ENCODE data around the gene KRTAP5-11.
A peak's percentile ranks its signal among the peaks of the same experiment; 100 is the strongest.
"Not testable (repeated sequence)": the region's sequence is repeated elsewhere in the genome, so short reads cannot be mapped to it uniquely, and the experiment has no call there.

Gene KRTAP5-11

GRCh38 chr11:71574418-71574817, 8.3 kb downstream of the KRTAP5-11 start:
- Histone ChIP-seq H3K79me2 (ENCODE audit: control insufficient read depth, insufficient read depth, low read length) (no peaks in the 10 kb centered on the region), H3K4ac (ENCODE audit: low read depth, low read length) (no peak overlapping the region), H2BK120ac (ENCODE audit: low read depth, low read length) (no peak overlapping the region), H2BK15ac (replicated peaks; ENCODE audit: low read depth) (no peak overlapping the region), H3K56ac (ENCODE audit: low read length) (no peak overlapping the region), H3K18ac (ENCODE audit: low read length) (no peak overlapping the region), H3K79me1 (ENCODE audit: low read length) (no peaks in the 10 kb centered on the region), H3K4me1 (ENCODE audit: control insufficient read depth, low read depth, low read length) (no peaks in the 10 kb centered on the region), H3K36me3 (ENCODE audit: control insufficient read depth, insufficient read depth, low read length) (no peaks in the 10 kb centered on the region), H3K4me3 (ENCODE audit: low read length) (no peak overlapping the region), H4K5ac (ENCODE audit: low read length) (no peak overlapping the region), H3K4me2 (ENCODE audit: low read length) (no peak overlapping the region), H3K23ac (ENCODE audit: low read length) (no peak overlapping the region), H3K27ac (ENCODE audit: low read depth, low read length) (no peak overlapping the region), H2BK5ac (ENCODE audit: low read length) (no peak overlapping the region), H4K8ac (ENCODE audit: low read depth, low read length) (no peak overlapping the region), H3K9ac (ENCODE audit: low read length) (no peak overlapping the region), H3K27me3 (ENCODE audit: insufficient read depth, low read length, poor library complexity) (no peaks in the 10 kb centered on the region), H2AK5ac (ENCODE audit: low read length) (no peak overlapping the region)
- WGBS (ENCODE audit: extremely low coverage, insufficient coverage, low lambda C conversion rate) = no CpG with 5 or more reads among the region's 5 CpGs
- no peak for DNase-seq

- no peak overlapping the region for H3K56ac ChIP-seq (ENCODE audit: low read length)
- no peaks in the 10 kb centered on the region for H3K27me3 ChIP-seq (ENCODE audit: insufficient read depth, low read length, poor library complexity)
- H2BK5ac ChIP-seq (ENCODE audit: low read length) = no peak overlapping the region
- H3K9ac ChIP-seq (ENCODE audit: low read length) = no peak overlapping the region
- H3K36me3 ChIP-seq (ENCODE audit: control insufficient read depth, insufficient read depth, low read length) = no peaks in the 10 kb centered on the region
- H2BK15ac ChIP-seq (replicated peaks; ENCODE audit: low read depth) = no peak overlapping the region
- H3K4me2 ChIP-seq (ENCODE audit: low read length) = no peak overlapping the region
- H3K27ac ChIP-seq (ENCODE audit: low read depth, low read length) = no peak overlapping the region
- H3K4me1 ChIP-seq (ENCODE audit: control insufficient read depth, low read depth, low read length) = no peaks in the 10 kb centered on the region
- no peak overlapping the region for H3K18ac ChIP-seq (ENCODE audit: low read length)
- H3K23ac ChIP-seq (ENCODE audit: low read length) = no peak overlapping the region
- H3K4ac ChIP-seq (ENCODE audit: low read depth, low read length) = no peak overlapping the region
- peak overlapping the region; percentile 50 for H2AK5ac ChIP-seq (ENCODE audit: low read length)
- no peak overlapping the region for H4K5ac ChIP-seq (ENCODE audit: low read length)
- no peak for DNase-seq
- H3K79me1 ChIP-seq (ENCODE audit: low read length) = no peaks in the 10 kb centered on the region
- no CpG with 5 or more reads among the region's 11 CpGs for WGBS (ENCODE audit: extremely low coverage, insufficient coverage, low lambda C conversion rate)
- no peak overlapping the region for H2BK120ac ChIP-seq (ENCODE audit: low read depth, low read length)
- H4K8ac ChIP-seq (ENCODE audit: low read depth, low read length) = no peak overlapping the region
- H3K79me2 ChIP-seq (ENCODE audit: control insufficient read depth, insufficient read depth, low read length) = no peaks in the 10 kb centered on the region
- H3K4me3 ChIP-seq (ENCODE audit: low read length) = no peak overlapping the region
Observed at GRCh38 chr11:71572811-71573210, 9.9 kb downstream of the KRTAP5-11 start.

DNA sequence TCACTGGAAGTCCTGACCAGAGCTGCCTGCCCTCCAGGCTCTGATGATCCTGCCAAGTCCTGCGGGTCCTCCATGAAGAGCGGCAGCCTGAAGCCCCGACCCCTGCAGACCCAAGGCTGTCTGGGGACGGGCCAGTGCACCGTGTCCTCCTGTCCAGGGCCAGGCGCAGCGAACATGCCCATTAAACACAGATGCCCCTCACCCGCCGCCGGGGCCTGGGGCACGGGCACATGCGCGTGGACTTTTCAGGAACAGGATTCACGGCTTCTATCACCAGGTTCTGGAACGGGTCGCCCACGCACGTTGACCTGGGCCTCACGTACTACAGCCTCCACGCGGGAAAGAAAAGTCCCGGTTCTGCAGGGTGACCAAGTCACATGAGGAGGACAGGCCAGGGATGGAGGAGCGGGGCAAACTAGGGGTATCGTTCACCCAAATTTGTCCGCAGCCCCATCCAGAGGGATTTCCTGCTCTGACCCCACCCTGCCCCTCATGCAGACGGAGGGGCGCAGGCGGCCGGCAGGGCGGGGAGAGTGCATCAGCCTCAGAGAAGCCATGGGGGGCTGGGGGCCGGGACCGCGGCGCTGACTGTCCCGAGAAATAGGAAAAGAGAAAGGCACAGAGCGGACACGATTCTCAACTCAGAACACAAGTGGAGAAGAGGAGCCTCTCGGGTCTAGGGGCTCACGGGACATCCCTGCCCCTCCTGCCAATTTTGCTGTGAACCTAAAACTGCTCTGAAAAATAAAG, 11.4 kb downstream of the KRTAP5-11 start:
- not testable (repeated sequence) for H2AK5ac ChIP-seq (ENCODE audit: low read length); H3K79me1 ChIP-seq (ENCODE audit: low read length); H4K5ac ChIP-seq (ENCODE audit: low read length); H2BK15ac ChIP-seq (replicated peaks; ENCODE audit: low read depth); H3K23ac ChIP-seq (ENCODE audit: low read length); H3K9ac ChIP-seq (ENCODE audit: low read length); H3K79me2 ChIP-seq (ENCODE audit: control insufficient read depth, insufficient read depth, low read length); H3K27me3 ChIP-seq (ENCODE audit: insufficient read depth, low read length, poor library complexity); H2BK120ac ChIP-seq (ENCODE audit: low read depth, low read length); H3K4me1 ChIP-seq (ENCODE audit: control insufficient read depth, low read depth, low read length); H3K27ac ChIP-seq (ENCODE audit: low read depth, low read length); H3K4ac ChIP-seq (ENCODE audit: low read depth, low read length); DNase-seq; H3K56ac ChIP-seq (ENCODE audit: low read length); H3K4me3 ChIP-seq (ENCODE audit: low read length); H3K4me2 ChIP-seq (ENCODE audit: low read length); H2BK5ac ChIP-seq (ENCODE audit: low read length); H3K36me3 ChIP-seq (ENCODE audit: control insufficient read depth, insufficient read depth, low read length); H4K8ac ChIP-seq (ENCODE audit: low read depth, low read length); H3K18ac ChIP-seq (ENCODE audit: low read length)
- no CpG with 5 or more reads among the region's 39 CpGs for WGBS (ENCODE audit: extremely low coverage, insufficient coverage, low lambda C conversion rate)

DNA sequence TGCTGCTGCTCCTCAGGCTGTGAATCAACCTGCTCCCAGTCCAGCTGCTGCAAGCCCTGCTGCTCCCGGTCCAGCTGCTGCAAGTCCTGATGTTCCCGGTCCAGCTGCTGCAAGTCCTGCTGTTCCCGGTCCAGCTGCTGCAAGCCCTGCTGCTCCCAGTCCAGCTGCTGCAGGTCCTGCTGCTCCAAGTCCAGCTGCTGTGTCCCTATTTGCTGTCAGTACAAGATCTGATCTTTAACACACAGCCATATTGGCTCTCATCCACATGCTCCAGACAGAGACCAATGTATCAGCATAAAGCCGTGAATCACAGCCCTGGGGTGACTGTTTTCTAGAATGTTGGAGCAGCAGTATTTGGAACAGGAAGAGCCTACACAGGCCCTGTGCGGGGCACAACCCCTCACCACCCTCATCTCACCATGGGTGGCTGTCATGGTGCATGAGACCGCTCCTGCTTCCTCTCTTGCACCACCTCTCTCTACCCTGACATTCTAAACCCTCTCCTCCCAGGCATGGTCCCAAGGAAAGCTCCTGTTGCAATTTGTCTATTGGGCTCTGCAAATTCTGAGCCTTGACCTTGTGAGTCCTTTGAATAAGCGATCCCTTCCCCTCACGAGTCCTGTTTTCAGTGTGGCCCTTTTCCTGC, 13.8 kb downstream of the KRTAP5-11 start:
- no peaks in the 10 kb centered on the region for H3K27me3 ChIP-seq (ENCODE audit: insufficient read depth, low read length, poor library complexity)
- no peak overlapping the region for H2BK5ac ChIP-seq (ENCODE audit: low read length)
- H3K56ac ChIP-seq (ENCODE audit: low read length) = no peak overlapping the region
- H3K4me2 ChIP-seq (ENCODE audit: low read length) = no peak overlapping the region
- H3K23ac ChIP-seq (ENCODE audit: low read length) = no peak overlapping the region
- no peak overlapping the region for H2AK5ac ChIP-seq (ENCODE audit: low read length)
- no peaks in the 10 kb centered on the region for H3K4me1 ChIP-seq (ENCODE audit: control insufficient read depth, low read depth, low read length)
- no peaks in the 10 kb centered on the region for H3K79me1 ChIP-seq (ENCODE audit: low read length)
- no peak overlapping the region for H3K4me3 ChIP-seq (ENCODE audit: low read length)
- H4K5ac ChIP-seq (ENCODE audit: low read length) = no peak overlapping the region
- H2BK15ac ChIP-seq (replicated peaks; ENCODE audit: low read depth) = no peak overlapping the region
- no peak for DNase-seq
- no CpG with 5 or more reads among the region's 8 CpGs for WGBS (ENCODE audit: extremely low coverage, insufficient coverage, low lambda C conversion rate)
- no peak overlapping the region for H3K27ac ChIP-seq (ENCODE audit: low read depth, low read length)
- no peak overlapping the region for H3K18ac ChIP-seq (ENCODE audit: low read length)
- H3K79me2 ChIP-seq (ENCODE audit: control insufficient read depth, insufficient read depth, low read length) = no peaks in the 10 kb centered on the region
- H4K8ac ChIP-seq (ENCODE audit: low read depth, low read length) = no peak overlapping the region
- no peak overlapping the region for H3K9ac ChIP-seq (ENCODE audit: low read length)
- no peaks in the 10 kb centered on the region for H3K36me3 ChIP-seq (ENCODE audit: control insufficient read depth, insufficient read depth, low read length)
- no peak overlapping the region for H3K4ac ChIP-seq (ENCODE audit: low read depth, low read length)
- H2BK120ac ChIP-seq (ENCODE audit: low read depth, low read length) = no peak overlapping the region

DNA sequence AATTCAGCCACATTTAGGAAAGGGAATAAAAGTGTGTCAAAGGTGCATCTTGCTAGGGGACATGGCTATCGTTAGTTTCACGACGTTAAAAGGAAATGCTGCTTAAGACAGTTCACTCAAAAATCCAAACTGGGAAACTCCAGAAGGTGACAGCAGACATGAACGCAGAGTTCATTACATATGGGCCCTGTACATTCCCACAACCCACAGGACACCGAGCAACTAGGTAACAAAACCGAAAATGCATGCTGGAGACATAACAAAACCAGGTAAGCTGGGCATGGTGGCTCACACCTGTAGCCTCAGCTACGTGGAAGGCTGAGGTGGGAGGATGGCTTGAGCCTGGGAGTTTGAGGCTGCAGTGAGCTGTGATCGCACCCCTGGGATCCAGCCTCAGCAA, 15.0 kb downstream of the KRTAP5-11 start:
- not testable (repeated sequence) for H4K8ac ChIP-seq (ENCODE audit: low read depth, low read length); H3K79me1 ChIP-seq (ENCODE audit: low read length); H3K23ac ChIP-seq (ENCODE audit: low read length); H3K36me3 ChIP-seq (ENCODE audit: control insufficient read depth, insufficient read depth, low read length); H2BK15ac ChIP-seq (replicated peaks; ENCODE audit: low read depth); H4K5ac ChIP-seq (ENCODE audit: low read length); H3K56ac ChIP-seq (ENCODE audit: low read length); H3K4me2 ChIP-seq (ENCODE audit: low read length); H3K27ac ChIP-seq (ENCODE audit: low read depth, low read length); DNase-seq; H2BK5ac ChIP-seq (ENCODE audit: low read length); H3K27me3 ChIP-seq (ENCODE audit: insufficient read depth, low read length, poor library complexity); H2BK120ac ChIP-seq (ENCODE audit: low read depth, low read length); H3K9ac ChIP-seq (ENCODE audit: low read length); H3K4ac ChIP-seq (ENCODE audit: low read depth, low read length); H2AK5ac ChIP-seq (ENCODE audit: low read length); H3K79me2 ChIP-seq (ENCODE audit: control insufficient read depth, insufficient read depth, low read length); H3K4me1 ChIP-seq (ENCODE audit: control insufficient read depth, low read depth, low read length); H3K4me3 ChIP-seq (ENCODE audit: low read length); H3K18ac ChIP-seq (ENCODE audit: low read length)
- WGBS (ENCODE audit: extremely low coverage, insufficient coverage, low lambda C conversion rate) = no CpG with 5 or more reads among the region's 8 CpGs
